ENCODE data around the gene ASAP2. TPM values are rescaled to one million over a fixed set of nuclear protein-coding genes. Genes with fewer than 3 reads are reported as not detected.

The ASAP2 gene
- total RNA-seq, 2 experiments from 2014 or later: 0.14 to 0.15 TPM

DNA sequence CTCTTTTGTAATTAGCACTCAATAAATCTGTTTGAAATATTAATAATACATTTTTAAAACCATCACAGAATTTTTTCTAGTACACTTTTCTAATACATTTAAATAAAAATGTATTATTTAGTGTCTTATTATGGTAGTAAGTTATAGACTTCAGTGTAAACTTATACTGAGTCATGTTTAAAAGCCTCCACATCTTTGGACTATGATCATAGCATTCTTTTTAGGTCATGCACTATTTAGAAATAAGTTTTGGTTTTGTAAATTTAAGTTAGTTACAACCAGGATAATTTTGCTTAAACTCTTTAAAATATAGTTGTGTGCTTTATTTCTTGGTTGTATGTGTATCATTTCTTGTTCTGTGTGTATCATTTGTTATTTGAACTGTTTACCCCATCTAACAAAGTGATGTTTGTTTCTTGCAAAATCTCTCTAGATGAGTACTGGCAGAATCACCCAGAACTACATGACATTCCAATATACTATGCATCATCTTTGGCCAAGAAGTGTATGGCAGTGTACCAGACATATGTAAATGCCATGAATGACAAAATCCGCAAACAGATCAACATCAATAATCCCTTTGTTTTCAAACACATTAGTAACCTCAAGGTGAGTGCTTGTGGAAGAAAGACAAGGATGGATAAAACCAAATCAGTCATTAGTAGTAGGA is 233.6 kb downstream of the ASAP2 start:
- H3K27ac Mint-ChIP-seq: no peak overlapping the region
- H3K27me3 Mint-ChIP-seq (ENCODE audit: low read depth): no peaks in the 10 kb centered on the region
- no peak for DNase-seq
- no peaks in the 10 kb centered on the region for H3K4me1 Mint-ChIP-seq (ENCODE audit: low read depth)
- H3K4me3 Mint-ChIP-seq: no peak overlapping the region
- H3K36me3 Mint-ChIP-seq (ENCODE audit: low read depth): peaks cover 57% of the 10 kb centered on the region
- intact Hi-C loops (cut with micrococcal nuclease): loop anchor here (2.0 kb wide), 1 partner anchor 19 kb away; no protein-coding TSS in a partner anchor
- CTCF ChIA-PET: no interaction called here
- no peaks in the 10 kb centered on the region for H3K9me3 Mint-ChIP-seq

DNA sequence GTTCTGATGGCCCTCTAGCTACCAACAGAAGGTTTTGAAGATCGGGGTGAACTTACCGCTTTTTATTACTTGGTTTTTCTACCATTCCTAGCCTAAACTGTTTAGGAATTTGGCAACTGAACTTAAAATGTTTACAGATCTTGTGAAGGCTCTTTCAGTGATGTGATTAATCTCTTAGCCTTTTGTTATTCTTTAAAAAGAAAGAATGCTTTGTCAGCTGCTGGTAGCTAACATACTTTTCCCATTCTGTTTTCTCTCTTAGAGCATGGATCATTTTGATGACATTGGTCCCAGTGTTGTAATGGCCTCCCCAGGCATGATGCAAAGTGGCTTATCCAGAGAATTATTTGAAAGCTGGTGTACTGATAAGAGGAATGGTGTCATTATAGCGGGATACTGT is 234.9 kb downstream of the ASAP2 start:
- no peak for DNase-seq
- intact Hi-C loops (cut with micrococcal nuclease): loop anchor here (2.0 kb wide), 1 partner anchor 17 kb away; no protein-coding TSS in a partner anchor
- Mint-ChIP-seq H3K27ac (no peak overlapping the region), H3K9me3 (no peaks in the 10 kb centered on the region), H3K4me1 (ENCODE audit: low read depth) (no peaks in the 10 kb centered on the region), H3K4me3 (no peak overlapping the region), H3K27me3 (ENCODE audit: low read depth) (no peaks in the 10 kb centered on the region), H3K36me3 (ENCODE audit: low read depth) (peaks cover 56% of the 10 kb centered on the region)
- CTCF ChIA-PET: no interaction called here

DNA sequence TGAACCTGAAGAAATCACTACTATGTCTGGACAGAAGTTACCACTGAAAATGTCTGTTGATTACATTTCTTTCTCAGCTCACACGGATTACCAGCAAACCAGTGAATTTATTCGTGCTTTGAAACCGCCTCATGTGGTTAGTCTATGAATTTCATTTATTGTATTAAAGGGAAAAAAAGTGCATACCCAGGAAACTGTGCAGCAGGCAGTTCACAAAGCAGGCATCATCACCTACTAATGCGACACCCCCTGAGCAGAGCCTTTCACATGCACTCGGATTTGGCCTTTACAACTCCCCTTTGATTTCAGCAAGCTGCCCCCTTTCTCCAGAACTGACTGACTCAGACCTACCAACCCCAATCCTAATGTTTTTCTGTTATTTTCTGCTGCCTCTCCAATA is 236.9 kb downstream of the ASAP2 start:
- no peak for DNase-seq
- intact Hi-C loops (cut with micrococcal nuclease): no loop called here
- H3K4me3 Mint-ChIP-seq: no peak overlapping the region
- H3K9me3 Mint-ChIP-seq: no peaks in the 10 kb centered on the region
- CTCF ChIA-PET: no interaction called here
- no peak overlapping the region for H3K27ac Mint-ChIP-seq
- H3K4me1 Mint-ChIP-seq (ENCODE audit: low read depth): no peaks in the 10 kb centered on the region
- no peaks in the 10 kb centered on the region for H3K27me3 Mint-ChIP-seq (ENCODE audit: low read depth)
- H3K36me3 Mint-ChIP-seq (ENCODE audit: low read depth): peaks cover 47% of the 10 kb centered on the region

DNA sequence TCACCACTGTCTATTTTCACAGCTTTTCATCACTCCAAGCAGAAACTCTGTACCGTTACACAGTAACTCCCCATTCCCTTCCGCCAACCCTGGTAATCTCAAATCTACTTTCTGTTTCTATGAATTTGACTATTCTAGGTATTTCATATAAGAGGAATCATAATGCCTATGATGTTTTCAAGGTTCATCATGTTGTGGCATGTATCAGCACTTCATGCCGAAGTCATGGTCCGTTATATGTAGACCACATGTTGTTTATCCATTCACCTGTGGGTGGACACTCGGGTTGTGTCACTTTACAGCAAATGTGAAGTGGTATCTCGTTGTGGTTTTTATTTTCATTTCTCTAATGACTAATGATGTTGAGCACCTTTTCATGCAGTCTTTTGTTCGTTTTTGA is 238.5 kb downstream of the ASAP2 start:
- intact Hi-C loops (cut with micrococcal nuclease): no loop called here
- DNase-seq: no peak
- Mint-ChIP-seq H3K27me3 (ENCODE audit: low read depth) (no peaks in the 10 kb centered on the region), H3K4me1 (ENCODE audit: low read depth) (no peaks in the 10 kb centered on the region), H3K9me3 (no peaks in the 10 kb centered on the region), H3K27ac (no peak overlapping the region), H3K4me3 (no peak overlapping the region), H3K36me3 (ENCODE audit: low read depth) (peaks cover 42% of the 10 kb centered on the region)
- CTCF ChIA-PET: interaction anchor here (0.7 kb wide), 1 partner anchor 628 kb away, joined by 3 read pairs; no protein-coding TSS in a partner anchor

DNA sequence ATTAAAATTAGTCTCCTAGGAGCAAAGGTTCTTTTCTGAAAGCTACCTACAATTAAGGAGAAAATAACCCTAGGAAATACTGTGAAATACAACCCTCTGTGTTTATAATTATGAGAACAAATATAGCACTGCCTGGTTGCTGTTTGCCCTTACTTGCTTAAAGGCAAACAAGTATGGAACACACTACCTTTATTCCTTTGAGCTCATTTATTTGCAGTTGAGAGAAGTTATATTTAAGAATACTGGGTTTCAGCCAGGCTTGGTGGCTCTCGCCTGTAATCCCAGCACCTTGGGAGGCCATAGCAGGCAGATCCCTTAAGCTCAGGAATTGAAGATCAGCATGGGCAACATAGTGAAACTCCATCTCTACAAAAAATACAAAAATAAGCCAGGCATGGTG is 244.6 kb downstream of the ASAP2 start:
- Mint-ChIP-seq H3K36me3 (ENCODE audit: low read depth) (peaks cover 23% of the 10 kb centered on the region), H3K27ac (no peak overlapping the region), H3K9me3 (no peaks in the 10 kb centered on the region), H3K4me3 (no peak overlapping the region), H3K27me3 (ENCODE audit: low read depth) (no peaks in the 10 kb centered on the region), H3K4me1 (ENCODE audit: low read depth) (no peaks in the 10 kb centered on the region)
- no peak for DNase-seq
- CTCF ChIA-PET: no interaction called here
- intact Hi-C loops (cut with micrococcal nuclease): no loop called here

Other genes with a start within 250 kb of the ASAP2 start
- gene MBOAT2, start 203.1 kb upstream of the ASAP2 start, total RNA-seq: 1 to 10 TPM; 4.1 to 4.4 TPM
- 10 to 100 TPM; 97.2 to 97.4 TPM for gene ITGB1BP1, start 216.7 kb downstream of the ASAP2 start, total RNA-seq
- gene CPSF3, start 216.8 kb downstream of the ASAP2 start, total RNA-seq: 10 to 100 TPM; 64.5 to 65.7 TPM